HCT116 (cell line): ENCODE data around the gene ALOX5AP. TPM values are rescaled to one million over a fixed set of nuclear protein-coding genes. Genes with fewer than 3 reads are reported as not detected.

Experiments
- ATAC-seq: fragments of 200-7000 bp; cut with Tn5 transposase; 2 replicates; pipeline ENCODE4 v1.9.1; 2020; ENCODE audit warnings: mild to moderate bottlenecking, moderate library complexity
- BruUV-seq: library from RNA; stranded (reverse); fragments of 400-500 nt; replicated peaks from 2 replicates; lab custom pipeline; 2021; lab: Mats Ljungman, UMichigan
- CTCF ChIA-PET: fragments of 300-600 bp; sonication (Branson Sonifier 250); formaldehyde crosslinking; loops from one replicate; lab custom pipeline; 2021; ENCODE audit warnings: antibody characterized with exemption; lab: Charles Lee
- POLR2A ChIA-PET: fragments of 300-600, 350-600 bp; sonication (Branson Sonifier 250); formaldehyde crosslinking; loops from one replicate; lab custom pipeline; 2021; ENCODE audit warnings: antibody characterized with exemption; lab: Charles Lee
- RAD21 ChIA-PET, 2 experiments: fragments of 300-600 bp; sonication (Branson Sonifier 250); formaldehyde crosslinking; loops; one replicate each; lab custom pipeline; 2023; ENCODE audit warnings: low total read pairs in 2 of 2; ENCODE audit not compliant: uncharacterized antibody in 2 of 2, unreplicated experiment in 2 of 2, low non-redundant PET in 1 of 2; lab: Charles Lee
- DNase-seq: peaks from one replicate; pipeline ENCODE4 v3.0.0-alpha.2; 2010; ENCODE audit warnings: low read depth, low spot score
- H2AFZ ChIP-seq: fragments of 200-600 bp; shearing (Covaris generic), sonication (generic); 2 replicates; pipeline ENCODE4 v1.6.1; 2017; ENCODE audit warnings: low read depth, mixed run types, mixed read lengths, antibody characterized with exemption, low read length; ENCODE audit not compliant: poor library complexity, severe bottlenecking
- H3K27ac ChIP-seq: 2 replicates; pipeline ENCODE4 v1.5.1; 2012; ENCODE audit warnings: low read depth, low read length
- H3K27me3 ChIP-seq: fragments of 200-600 bp; sonication (generic); 2 replicates; pipeline ENCODE4 v1.6.1; 2016; ENCODE audit warnings: mixed run types, low read length, mixed read lengths; ENCODE audit not compliant: insufficient read depth
- H3K36me3 ChIP-seq, 2 experiments: fragments of 200-500 bp in 1 of 2; fragments of 200-600 bp in 1 of 2; sonication (Bioruptor generic) in 1 of 2; sonication (generic) in 1 of 2; 2 replicates each; pipeline versions ENCODE4 v1.5.1 to v1.6.1; 2014 to 2016; ENCODE audit warnings: low read length in 2 of 2, inconsistent platforms in 1 of 2, mixed read lengths in 1 of 2, mixed run types in 1 of 2; ENCODE audit not compliant: insufficient read depth in 2 of 2, control insufficient read depth in 1 of 2
- H3K4me1 ChIP-seq, 2 experiments: fragments of 200-600 bp in 1 of 2; sonication (generic) in 1 of 2; 2 replicates each; pipeline versions ENCODE4 v1.5.1 to v1.6.1; 2012 to 2017; ENCODE audit warnings: low read length in 2 of 2, inconsistent platforms in 1 of 2, mild to moderate bottlenecking in 1 of 2, mixed read lengths in 1 of 2, mixed run types in 1 of 2, moderate library complexity in 1 of 2; ENCODE audit not compliant: insufficient read depth in 2 of 2, control insufficient read depth in 1 of 2
- H3K4me2 ChIP-seq: fragments of 200-600 bp; sonication (generic); 2 replicates; pipeline ENCODE4 v1.6.1; 2017; ENCODE audit warnings: mixed run types, low read length, mixed read lengths
- H3K4me3 ChIP-seq, 2 experiments: fragments of 200-600 bp in 1 of 2; sonication (generic) in 1 of 2; replicated peaks in 1 of 2; 2 replicates each; pipeline ENCODE4 v1.5.1; 2011 to 2016; ENCODE audit warnings: low read length in 2 of 2, control low read depth in 1 of 2, low read depth in 1 of 2, mild to moderate bottlenecking in 1 of 2, mixed read lengths in 1 of 2, mixed run types in 1 of 2
- H3K79me2 ChIP-seq: fragments of 200-600 bp; sonication (generic); 2 replicates; pipeline ENCODE4 v1.6.1; 2017; ENCODE audit warnings: mild to moderate bottlenecking, mixed run types, low read length, moderate library complexity, mixed read lengths; ENCODE audit not compliant: insufficient read depth
- H3K9ac ChIP-seq: fragments of 200-600 bp; sonication (generic); 2 replicates; pipeline ENCODE4 v1.6.1; 2016; ENCODE audit warnings: low read length, mixed read lengths
- H3K9me2 ChIP-seq: fragments of 200-600 bp; sonication (generic), shearing (Covaris generic); 2 replicates; pipeline ENCODE4 v1.6.1; 2017; ENCODE audit warnings: mixed run types, mild to moderate bottlenecking, moderate library complexity; ENCODE audit not compliant: insufficient read depth
- H3K9me3 ChIP-seq, 2 experiments: fragments of 200-500 bp in 1 of 2; fragments of 200-600 bp in 1 of 2; sonication (Bioruptor generic) in 1 of 2; sonication (generic) in 1 of 2; 2 replicates each; pipeline ENCODE4 v1.6.1; 2014 to 2017; ENCODE audit warnings: low read length in 2 of 2, mixed read lengths in 2 of 2, inconsistent platforms in 1 of 2, low read depth in 1 of 2, mild to moderate bottlenecking in 1 of 2, mixed run types in 1 of 2, moderate library complexity in 1 of 2; ENCODE audit not compliant: control insufficient read depth in 1 of 2, insufficient read depth in 1 of 2
- H4K20me1 ChIP-seq: fragments of 200-600 bp; sonication (generic), shearing (Covaris generic); 2 replicates; pipeline ENCODE4 v1.6.1; 2017; ENCODE audit warnings: mixed run types, mild to moderate bottlenecking, moderate library complexity; ENCODE audit not compliant: insufficient read depth
- CEBPB ChIP-seq: IDR thresholded peaks from 2 replicates; pipeline ENCODE4 v1.6.1; 2012; ENCODE audit warnings: low read depth
- EZH2 ChIP-seq: fragments of 200-600 bp; sonication (generic); IDR thresholded peaks from 2 replicates; pipeline ENCODE4 v1.6.1; 2017; ENCODE audit warnings: antibody characterized with exemption, mixed run types
- EZH2phosphoT487 ChIP-seq: fragments of 200-600 bp; IDR thresholded peaks from 2 replicates; pipeline ENCODE4 v1.6.1; 2018; ENCODE audit warnings: antibody characterized with exemption, borderline replicate concordance
- RAD21 ChIP-seq: IDR thresholded peaks from 2 replicates; pipeline ENCODE4 v1.6.1; 2012; ENCODE audit warnings: low read depth, mild to moderate bottlenecking
- SIN3A ChIP-seq: IDR thresholded peaks from 2 replicates; pipeline ENCODE4 v1.6.1; 2012; ENCODE audit warnings: low read depth
- SP1 ChIP-seq: IDR thresholded peaks from 2 replicates; pipeline ENCODE4 v1.6.1; 2012; ENCODE audit warnings: low read depth
- ZFX ChIP-seq: fragments of 450-650 bp; IDR thresholded peaks from 2 replicates; pipeline ENCODE4 v1.6.1; 2017
- intact Hi-C: fragments of 100-400 bp; cut with micrococcal nuclease; formaldehyde crosslinking; loops from 2 replicates; pipeline ENCODE4 v1.10.0; 2022
- total RNA-seq: library from RNA; stranded (reverse); gene quantifications from one replicate; pipeline ENCODE4 v1.2.1, GENCODE V29; 2021; ENCODE audit not compliant: unreplicated experiment
- TF ChIP-seq, protein P1 (sequence below): IDR thresholded peaks from 2 replicates; pipeline ENCODE4 v1.6.1; 2012

The ALOX5AP gene
- total RNA-seq, 1 experiment from 2014 or later, result not detected

DNA sequence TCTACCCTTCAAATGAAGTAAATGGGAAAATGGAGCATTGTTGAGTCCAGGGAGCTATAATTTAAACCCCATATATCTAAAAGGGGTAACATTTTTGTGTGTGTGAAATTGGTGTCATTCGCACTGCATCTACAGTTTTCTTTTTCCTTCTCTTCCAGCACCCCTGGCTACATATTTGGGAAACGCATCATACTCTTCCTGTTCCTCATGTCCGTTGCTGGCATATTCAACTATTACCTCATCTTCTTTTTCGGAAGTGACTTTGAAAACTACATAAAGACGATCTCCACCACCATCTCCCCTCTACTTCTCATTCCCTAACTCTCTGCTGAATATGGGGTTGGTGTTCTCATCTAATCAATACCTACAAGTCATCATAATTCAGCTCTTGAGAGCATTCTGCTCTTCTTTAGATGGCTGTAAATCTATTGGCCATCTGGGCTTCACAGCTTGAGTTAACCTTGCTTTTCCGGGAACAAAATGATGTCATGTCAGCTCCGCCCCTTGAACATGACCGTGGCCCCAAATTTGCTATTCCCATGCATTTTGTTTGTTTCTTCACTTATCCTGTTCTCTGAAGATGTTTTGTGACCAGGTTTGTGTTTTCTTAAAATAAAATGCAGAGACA is 28.6 kb downstream of the ALOX5AP start:
- Histone ChIP-seq H2AFZ (no peak overlapping the region), H3K4me2 (no peak overlapping the region), H3K9me2 (no peaks in the 10 kb centered on the region), H3K4me1 (no peaks in the 10 kb centered on the region), H3K36me3 (no peaks in the 10 kb centered on the region), H4K20me1 (no peaks in the 10 kb centered on the region), H3K27me3 (no peaks in the 10 kb centered on the region; the same call in 1 of the 2 replicates), H3K9ac (no peak overlapping the region), H3K4me3 (no peak overlapping the region), H3K79me2 (no peaks in the 10 kb centered on the region), H3K9me3 (no peaks in the 10 kb centered on the region), H3K27ac (no peak overlapping the region)
- BruUV-seq, result no TSS peak
- ATAC-seq (no peak), DNase-seq (no peak)
- intact Hi-C loops, result no loop called here
- RAD21 ChIA-PET, result no interaction called here
- CTCF ChIA-PET, result no interaction called here
- no peak for TF ChIP-seq RAD21
- TF ChIP-seq ZFX, result no peak
- TF ChIP-seq, protein P1, sequence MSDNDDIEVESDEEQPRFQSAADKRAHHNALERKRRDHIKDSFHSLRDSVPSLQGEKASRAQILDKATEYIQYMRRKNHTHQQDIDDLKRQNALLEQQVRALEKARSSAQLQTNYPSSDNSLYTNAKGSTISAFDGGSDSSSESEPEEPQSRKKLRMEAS, result no peak
- TF ChIP-seq CEBPB, result no peak
- no peak for TF ChIP-seq EZH2
- POLR2A ChIA-PET, result no interaction called here

DNA sequence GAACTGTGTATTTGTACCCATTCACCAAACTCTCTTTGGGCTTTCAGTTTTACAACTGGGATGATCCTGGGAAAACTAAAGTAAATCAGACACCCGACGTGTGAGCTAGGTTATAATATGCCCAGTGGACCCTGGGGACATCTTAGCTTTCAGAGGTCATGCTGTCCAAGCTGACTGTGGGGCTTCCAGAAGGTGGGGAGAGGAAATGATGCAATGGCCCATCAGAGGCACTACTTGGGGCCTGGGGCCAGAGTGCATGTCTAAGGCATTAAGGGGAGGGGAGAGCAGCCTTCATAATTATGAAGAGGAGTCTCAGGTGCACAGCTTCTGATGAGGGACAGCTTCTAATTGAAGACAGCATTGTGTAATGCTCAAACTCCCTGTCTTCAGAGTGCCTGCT is 30.9 kb downstream of the ALOX5AP start:
- Histone ChIP-seq H3K79me2 (no peaks in the 10 kb centered on the region), H2AFZ (no peak overlapping the region), H3K9me3 (no peaks in the 10 kb centered on the region), H4K20me1 (no peaks in the 10 kb centered on the region), H3K4me3 (no peak overlapping the region), H3K9me2 (no peaks in the 10 kb centered on the region), H3K4me1 (no peaks in the 10 kb centered on the region), H3K4me2 (no peak overlapping the region), H3K36me3 (no peaks in the 10 kb centered on the region), H3K27me3 (no peaks in the 10 kb centered on the region), H3K9ac (no peak overlapping the region), H3K27ac (no peak overlapping the region)
- ATAC-seq, result no peak
- ChIA-PET CTCF (no interaction called here), RAD21 (no interaction called here), POLR2A (interaction anchor here (0.6 kb wide), 1 partner anchor 38 kb away, joined by 4 read pairs; no protein-coding TSS in a partner anchor)
- no TSS peak for BruUV-seq
- intact Hi-C loops, result no loop called here
- no peak for TF ChIP-seq EZH2phosphoT487
- no peak for TF ChIP-seq SP1
- TF ChIP-seq SIN3A, result no peak
- DNase-seq, result no peak
